ENCODE measurements around the gene EXOC6B. TPM values are rescaled to one million over a fixed set of nuclear protein-coding genes. Genes with fewer than 3 reads are reported as not detected.

The EXOC6B gene
- total RNA-seq, 4 donors from 2014 or later, result 15.7 to 58.4 (median 37.9) TPM

- Histone ChIP-seq H3K4me3 (no peak overlapping the region), H3K27me3 (no peaks in the 10 kb centered on the region), H3K27ac (no peak overlapping the region), H3K4me1 (peaks cover 0 to 5% (median 0%) of the 10 kb centered on the region in 4 donors), H3K36me3 (peaks cover 0 to 5% (median 0%) of the 10 kb centered on the region in 4 donors), H3K9me3 (no peaks in the 10 kb centered on the region)
- 84% methylated on average over 3 of the region's 3 CpGs for WGBS, 2 donors (ENCODE audit: low coverage in 1 of 2)
- intact Hi-C loops (cut with DNase I; ENCODE audit: low total_unique reads), result no loop called here
- no peak for DNase-seq
- in situ Hi-C loops (cut with MboI; ENCODE audit: low pct_ligation_motif_present in 1 of 4, low pct_unique_long_range_greater_than_20kb in 1 of 4, low sequenced_read_pairs in 3 of 4), result no loop called here
- TF ChIP-seq POLR2A (IDR thresholded peaks at IDR 0.05), result no peak
- no peak for TF ChIP-seq POLR2AphosphoS5 (IDR thresholded peaks at IDR 0.05)
Observed at GRCh38 chr2:72515696-72516095, 310.1 kb downstream of the EXOC6B start.

GRCh38 chr2:72513011-72513410 is 312.8 kb downstream of the EXOC6B start:
- Histone ChIP-seq H3K9me3 (no peaks in the 10 kb centered on the region), H3K4me3 (no peak overlapping the region), H3K36me3 (peaks cover 0 to 5% (median 0%) of the 10 kb centered on the region in 4 donors), H3K27ac (no peak overlapping the region), H3K4me1 (peaks cover 0 to 3% (median 0%) of the 10 kb centered on the region in 4 donors), H3K27me3 (no peaks in the 10 kb centered on the region)
- no peak for TF ChIP-seq POLR2AphosphoS5 (IDR thresholded peaks at IDR 0.05)
- TF ChIP-seq CTCF (IDR thresholded peaks at IDR 0.05), result no peak
- TF ChIP-seq EP300 (IDR thresholded peaks at IDR 0.05; ENCODE audit: low read depth), result no peak
- TF ChIP-seq POLR2A (IDR thresholded peaks at IDR 0.05), result no peak
- 96% methylated on average over 3 of the region's 3 CpGs for WGBS, 2 donors (ENCODE audit: low coverage in 1 of 2)
- in situ Hi-C loops (cut with MboI; ENCODE audit: low pct_ligation_motif_present in 1 of 4, low pct_unique_long_range_greater_than_20kb in 1 of 4, low sequenced_read_pairs in 3 of 4), result no loop called here
- no peak for DNase-seq
- intact Hi-C loops (cut with DNase I; ENCODE audit: low total_unique reads), result no loop called here

GRCh38 chr2:72512376-72512775 is 313.5 kb downstream of the EXOC6B start:
- Histone ChIP-seq H3K27me3 (no peaks in the 10 kb centered on the region), H3K27ac (no peak overlapping the region), H3K4me3 (no peak overlapping the region), H3K4me1 (no peaks in the 10 kb centered on the region), H3K36me3 (peaks cover 0 to 5% (median 0%) of the 10 kb centered on the region in 4 donors), H3K9me3 (no peaks in the 10 kb centered on the region)
- intact Hi-C loops (cut with DNase I; ENCODE audit: low total_unique reads), result no loop called here
- WGBS, 2 donors (ENCODE audit: low coverage in 1 of 2), result 82 to 86% methylated on average over 1 of the region's 1 CpG
- in situ Hi-C loops (cut with MboI; ENCODE audit: low pct_ligation_motif_present in 1 of 4, low pct_unique_long_range_greater_than_20kb in 1 of 4, low sequenced_read_pairs in 3 of 4), result no loop called here
- TF ChIP-seq POLR2A (IDR thresholded peaks at IDR 0.05) (no peak), CTCF (IDR thresholded peaks at IDR 0.05) (no peak), EP300 (IDR thresholded peaks at IDR 0.05; ENCODE audit: low read depth) (no peak), POLR2AphosphoS5 (IDR thresholded peaks at IDR 0.05) (no peak)
- no peak for DNase-seq

- WGBS, 2 donors (ENCODE audit: low coverage in 1 of 2), result 95 to 100% methylated on average over 1 of the region's 1 CpG
- H3K27me3 ChIP-seq, result no peaks in the 10 kb centered on the region
- peaks cover 0 to 5% (median 0%) of the 10 kb centered on the region in 4 donors for H3K36me3 ChIP-seq
- H3K4me1 ChIP-seq, result no peaks in the 10 kb centered on the region
- no peak overlapping the region for H3K27ac ChIP-seq
- H3K9me3 ChIP-seq, result no peaks in the 10 kb centered on the region
- no peak for DNase-seq
- TF ChIP-seq EP300 (IDR thresholded peaks at IDR 0.05; ENCODE audit: low read depth) (no peak), POLR2AphosphoS5 (IDR thresholded peaks at IDR 0.05) (no peak), CTCF (IDR thresholded peaks at IDR 0.05) (no peak), POLR2A (IDR thresholded peaks at IDR 0.05) (no peak)
- no peak overlapping the region for H3K4me3 ChIP-seq
- intact Hi-C loops (cut with DNase I; ENCODE audit: low total_unique reads) (no loop called here), in situ Hi-C loops (cut with MboI; ENCODE audit: low pct_ligation_motif_present in 1 of 4, low pct_unique_long_range_greater_than_20kb in 1 of 4, low sequenced_read_pairs in 3 of 4) (no loop called here)
Observed at GRCh38 chr2:72511906-72512305, 313.9 kb downstream of the EXOC6B start.

- no peaks in the 10 kb centered on the region for H3K4me1 ChIP-seq
- intact Hi-C loops (cut with DNase I; ENCODE audit: low total_unique reads), result no loop called here
- no peaks in the 10 kb centered on the region for H3K27me3 ChIP-seq
- H3K9me3 ChIP-seq, result peaks cover 0 to 2% of the 10 kb centered on the region in 2 donors
- peaks cover 0 to 5% (median 0%) of the 10 kb centered on the region in 4 donors for H3K36me3 ChIP-seq
- no peak overlapping the region for H3K4me3 ChIP-seq
- DNase-seq, result no peak
- TF ChIP-seq CTCF (IDR thresholded peaks at IDR 0.05) (no peak), POLR2AphosphoS5 (IDR thresholded peaks at IDR 0.05) (no peak), EP300 (IDR thresholded peaks at IDR 0.05; ENCODE audit: low read depth) (no peak), POLR2A (IDR thresholded peaks at IDR 0.05) (no peak)
- 42 to 86% methylated on average over 1 to 2 of the region's 2 CpGs for WGBS, 2 donors (ENCODE audit: low coverage in 1 of 2)
- H3K27ac ChIP-seq, result no peak overlapping the region
- in situ Hi-C loops (cut with MboI; ENCODE audit: low pct_ligation_motif_present in 1 of 4, low pct_unique_long_range_greater_than_20kb in 1 of 4, low sequenced_read_pairs in 3 of 4), result no loop called here
Observed at GRCh38 chr2:72497763-72498162, 328.1 kb downstream of the EXOC6B start.
